ENCODE results near the gene SPAG17. TPM values are rescaled to one million over a fixed set of nuclear protein-coding genes. Genes with fewer than 3 reads are reported as not detected.

Gene SPAG17
- polyA plus RNA-seq = under 1 TPM in 2 of 3 donors, not detected in 1; 0.09 to 0.24 TPM

DNA sequence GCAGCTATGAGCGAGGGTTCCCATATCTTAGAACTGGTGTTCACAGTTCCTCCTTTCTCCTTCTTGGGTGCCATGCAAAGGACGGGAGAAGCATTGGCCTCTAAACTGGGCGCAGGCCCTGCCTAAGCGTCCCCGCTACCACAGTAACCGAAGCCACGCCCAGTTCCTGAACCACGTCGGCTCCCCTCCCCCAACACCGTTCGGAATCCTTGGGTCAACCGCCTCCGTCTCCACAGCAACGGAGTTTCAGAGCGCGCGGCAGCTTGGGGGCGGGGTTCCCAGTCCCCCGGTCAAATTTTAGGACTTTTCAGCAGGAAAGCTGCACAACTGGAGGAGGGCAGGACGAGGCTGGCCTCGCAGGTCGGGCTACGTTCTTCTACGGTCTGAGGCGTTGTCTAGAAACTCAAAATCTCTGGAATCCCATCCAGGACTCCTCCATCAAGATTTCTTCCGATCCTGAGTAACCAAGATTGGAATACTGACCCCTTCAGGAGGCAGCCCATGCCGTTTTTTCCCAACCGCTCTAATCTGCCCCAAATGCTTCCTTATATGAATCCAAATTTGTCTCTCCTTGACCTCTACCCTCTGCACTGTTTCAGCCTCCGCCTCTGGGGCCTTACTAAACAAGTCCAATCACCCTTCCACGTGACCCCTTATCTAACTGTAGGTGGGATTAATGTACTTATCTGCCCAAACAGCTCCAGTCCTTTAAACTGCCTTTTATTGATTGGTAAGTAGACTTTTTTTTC, at the start of gene SPAG17:
TSS of gene SPAG17 (minus strand) at position 145 of the 749 bp plus-strand sequence. CDS start at position 74, 71 bp downstream.
- no peak within 1 kb of the TSS for H3K27ac ChIP-seq (ENCODE audit: low read depth, low read length)
- WGBS, 3 donors = 3 to 12% (median 6%) methylated on average over 30 of the region's 30 CpGs

GRCh38 chr1:118225471-118225870, 40.4 kb upstream of the SPAG17 start:
- 82 to 83% (median 83%) methylated on average over 6 of the region's 6 CpGs for WGBS, 3 donors
- H3K27ac ChIP-seq (ENCODE audit: low read depth, low read length) = no peak overlapping the region

DNA sequence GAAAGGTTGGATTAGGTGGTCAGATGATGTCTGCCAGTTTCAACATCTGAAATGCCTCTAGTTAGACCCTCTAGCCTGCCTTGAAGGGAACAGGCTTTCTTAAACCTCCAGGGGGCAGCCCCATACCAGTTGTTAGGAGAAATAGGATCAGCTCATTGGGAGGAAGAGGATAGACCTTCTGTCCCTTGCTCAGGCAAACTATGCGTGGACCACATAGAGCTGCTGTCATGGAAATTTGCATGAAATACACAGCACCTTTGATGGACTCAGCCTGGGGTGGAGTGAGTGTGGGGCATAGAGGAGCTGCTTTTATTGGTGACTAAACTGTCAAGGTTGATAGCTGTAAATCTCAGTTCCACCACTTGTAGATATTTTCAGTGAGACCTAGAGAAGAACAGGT, 38.4 kb upstream of the SPAG17 start:
- 43 to 62% (median 58%) methylated on average over 1 of the region's 1 CpG for WGBS, 3 donors
- no peak overlapping the region for H3K27ac ChIP-seq (ENCODE audit: low read depth, low read length)

- 90 to 92% (median 90%) methylated on average over 2 of the region's 2 CpGs for WGBS, 3 donors
- no peak overlapping the region for H3K27ac ChIP-seq (ENCODE audit: low read depth, low read length)
Measured at GRCh38 chr1:118219438-118219837, 34.4 kb upstream of the SPAG17 start.

- WGBS, 3 donors = 38 to 59% (median 42%) methylated on average over 5 of the region's 5 CpGs
Measured at GRCh38 chr1:118217141-118217838, 32.3 kb upstream of the SPAG17 start.

GRCh38 chr1:118214866-118215265, 29.8 kb upstream of the SPAG17 start:
- WGBS, 3 donors = 81 to 94% (median 91%) methylated on average over 2 of the region's 2 CpGs

More at GRCh38 chr1:118217141-118217838, 32.3 kb upstream of the SPAG17 start:
- no peak overlapping the region for H3K27ac ChIP-seq (ENCODE audit: low read depth, low read length)

GRCh38 chr1:118210723-118211110, 25.7 kb upstream of the SPAG17 start:
- 82 to 86% (median 84%) methylated on average over 3 of the region's 3 CpGs for WGBS, 3 donors
- no peak overlapping the region for H3K27ac ChIP-seq (ENCODE audit: low read depth, low read length)

More at GRCh38 chr1:118214866-118215265, 29.8 kb upstream of the SPAG17 start:
- H3K27ac ChIP-seq (ENCODE audit: low read depth, low read length) = no peak overlapping the region

- 90 to 100% (median 100%) methylated on average over 1 of the region's 1 CpG for WGBS, 3 donors
- no peak overlapping the region for H3K27ac ChIP-seq (ENCODE audit: low read depth, low read length)
Measured at GRCh38 chr1:118210051-118210722, 25.2 kb upstream of the SPAG17 start.

DNA sequence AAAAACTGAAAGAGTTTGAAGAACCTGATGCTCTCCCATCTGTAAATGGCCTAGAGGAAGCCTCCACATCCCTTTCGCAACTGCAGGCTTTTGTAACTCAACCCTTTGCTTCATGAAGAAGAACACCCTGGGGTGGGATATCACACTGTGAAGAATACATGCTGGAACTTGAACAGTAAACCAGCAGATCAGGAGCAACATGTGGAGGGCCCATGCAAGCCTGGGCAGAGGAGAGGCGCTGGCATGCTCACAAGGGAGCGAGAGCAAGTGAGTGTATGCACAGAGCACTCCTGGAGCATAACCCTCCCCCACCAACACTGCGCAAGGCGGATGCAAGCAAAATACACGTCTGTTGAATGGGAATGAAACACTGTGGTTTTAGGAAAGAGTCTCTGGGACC, 24.6 kb upstream of the SPAG17 start:
- 78 to 81% (median 79%) methylated on average over 6 of the region's 6 CpGs for WGBS, 3 donors
- H3K27ac ChIP-seq (ENCODE audit: low read depth, low read length) = no peak overlapping the region

GRCh38 chr1:118206966-118207365, 21.9 kb upstream of the SPAG17 start:
- H3K27ac ChIP-seq (ENCODE audit: low read depth, low read length) = no peak overlapping the region

DNA sequence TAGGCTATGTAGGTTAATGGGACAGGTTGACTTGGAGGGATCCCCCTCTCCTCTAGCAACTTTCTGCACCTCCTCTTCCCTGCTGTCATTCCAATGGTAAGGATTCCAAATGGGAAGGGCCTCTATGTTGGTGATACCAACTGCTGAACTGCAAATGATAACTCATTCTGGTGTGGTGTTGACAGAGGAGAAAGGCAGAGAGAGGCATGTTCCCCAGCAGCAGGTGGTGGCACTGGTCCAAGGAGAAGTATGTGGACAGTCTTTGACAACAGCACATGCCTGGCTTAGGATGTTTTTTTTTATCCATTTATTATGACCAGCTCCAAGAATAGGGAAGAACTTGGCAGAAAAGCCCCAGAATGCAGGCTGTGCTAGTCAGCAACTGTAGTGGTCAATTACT, 19.6 kb upstream of the SPAG17 start:
- H3K27ac ChIP-seq (ENCODE audit: low read depth, low read length) = no peak overlapping the region

GRCh38 chr1:118204105-118204504, 19.1 kb upstream of the SPAG17 start:
- WGBS, 3 donors = 72 to 81% (median 77%) methylated on average over 3 of the region's 3 CpGs
- no peak overlapping the region for H3K27ac ChIP-seq (ENCODE audit: low read depth, low read length)

DNA sequence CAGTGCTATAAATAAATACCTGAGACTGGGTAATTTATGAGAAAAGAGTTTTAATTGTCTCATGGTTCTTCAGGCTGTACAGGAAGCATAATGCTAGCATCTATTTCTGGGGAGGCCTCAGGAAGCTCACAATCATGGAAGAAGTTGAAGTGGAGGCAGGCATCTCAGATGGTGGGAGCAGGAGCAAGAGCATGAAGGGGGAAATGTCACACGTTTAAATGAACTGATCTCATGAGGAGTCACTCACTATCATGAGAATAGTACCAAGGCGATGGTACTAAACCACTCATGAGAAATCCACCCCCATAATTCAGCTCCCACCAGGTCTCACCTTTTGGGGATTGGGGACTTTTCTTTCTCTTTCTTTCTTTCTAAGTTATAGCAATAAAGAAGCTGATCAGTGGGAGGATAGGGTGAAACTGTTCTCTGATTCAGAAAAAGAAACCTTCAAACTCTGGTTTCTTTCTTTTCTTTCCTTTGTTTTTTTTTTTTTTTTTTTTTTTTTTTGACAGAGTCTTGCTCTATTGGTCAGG, 17.1 kb upstream of the SPAG17 start:
- H3K27ac ChIP-seq (ENCODE audit: low read depth, low read length) = no peak overlapping the region
- 66 to 86% (median 85%) methylated on average over 2 of the region's 2 CpGs for WGBS, 3 donors

GRCh38 chr1:118201524-118201923, 16.5 kb upstream of the SPAG17 start:
- H3K27ac ChIP-seq (ENCODE audit: low read depth, low read length) = no peak overlapping the region
- 54 to 73% (median 69%) methylated on average over 3 of the region's 3 CpGs for WGBS, 3 donors

DNA sequence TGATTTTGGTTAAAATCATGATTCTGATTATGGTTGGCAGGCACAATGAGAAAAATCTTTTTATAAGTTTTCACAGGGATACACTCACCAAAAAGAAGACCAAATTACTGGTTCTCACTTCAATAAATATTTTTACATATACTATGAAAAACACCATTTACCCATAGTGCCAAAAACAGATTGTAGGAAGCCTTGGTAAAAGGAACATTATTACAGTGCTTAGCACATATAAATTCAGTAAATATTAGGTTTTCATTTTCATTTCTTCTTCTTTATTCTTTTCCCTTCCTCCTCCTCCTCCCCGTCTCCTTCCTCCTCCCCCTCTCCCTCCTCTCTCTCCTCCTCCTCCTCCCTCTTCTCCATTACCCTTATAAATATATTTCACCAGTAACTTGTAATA, 15.8 kb upstream of the SPAG17 start:
- 61 to 73% (median 65%) methylated on average over 1 of the region's 1 CpG for WGBS, 3 donors
- no peak overlapping the region for H3K27ac ChIP-seq (ENCODE audit: low read depth, low read length)

DNA sequence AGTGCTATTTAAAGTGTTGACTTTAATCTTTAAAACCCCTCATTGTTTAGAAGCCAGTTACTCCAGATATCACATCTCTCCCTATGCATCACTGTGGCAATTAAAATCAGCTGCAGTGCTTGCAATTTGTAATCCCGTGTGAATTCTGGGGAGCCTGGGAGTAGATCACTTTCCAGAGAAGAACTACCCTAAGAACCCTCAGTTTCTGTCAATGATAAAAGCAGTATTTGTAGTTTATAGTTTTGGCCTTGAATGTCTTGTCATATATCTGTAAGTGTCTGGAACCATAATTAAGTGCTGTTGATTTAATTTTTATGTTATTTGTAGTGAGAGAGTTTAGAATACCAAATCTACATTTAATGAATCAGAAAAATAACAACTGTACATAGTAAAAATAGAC, 5.5 kb upstream of the SPAG17 start:
- 52 to 61% (median 56%) methylated on average over 1 of the region's 1 CpG for WGBS, 3 donors
- H3K27ac ChIP-seq (ENCODE audit: low read depth, low read length) = no peak overlapping the region

DNA sequence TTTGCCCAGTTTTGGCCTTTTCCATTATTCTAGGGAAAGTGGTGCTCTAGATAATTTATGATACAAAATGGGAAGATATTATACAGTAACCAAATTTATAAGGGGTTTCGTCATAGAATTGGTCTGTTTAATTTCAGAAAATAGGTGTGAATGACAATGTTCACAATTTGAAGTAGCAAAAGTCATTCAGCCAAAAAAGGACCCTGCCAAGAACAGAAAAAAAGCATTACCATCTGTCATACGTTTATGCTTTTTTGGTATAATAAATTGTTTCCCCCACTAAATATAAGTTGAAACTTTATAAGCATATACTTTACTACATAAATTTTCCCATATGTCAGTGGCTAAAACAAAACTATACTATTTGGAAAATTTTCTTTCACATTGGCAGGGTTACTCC, 4.5 kb upstream of the SPAG17 start:
- WGBS, 3 donors = 36 to 64% (median 63%) methylated on average over 2 of the region's 2 CpGs

GRCh38 chr1:118188411-118188810, 3.4 kb upstream of the SPAG17 start:
- WGBS, 3 donors = 40 to 83% (median 78%) methylated on average over 1 of the region's 1 CpG
- H3K27ac ChIP-seq (ENCODE audit: low read depth, low read length) = no peak overlapping the region

More for the DNA sequence above, 4.5 kb upstream of the SPAG17 start:
- H3K27ac ChIP-seq (ENCODE audit: low read depth, low read length) = no peak overlapping the region

DNA sequence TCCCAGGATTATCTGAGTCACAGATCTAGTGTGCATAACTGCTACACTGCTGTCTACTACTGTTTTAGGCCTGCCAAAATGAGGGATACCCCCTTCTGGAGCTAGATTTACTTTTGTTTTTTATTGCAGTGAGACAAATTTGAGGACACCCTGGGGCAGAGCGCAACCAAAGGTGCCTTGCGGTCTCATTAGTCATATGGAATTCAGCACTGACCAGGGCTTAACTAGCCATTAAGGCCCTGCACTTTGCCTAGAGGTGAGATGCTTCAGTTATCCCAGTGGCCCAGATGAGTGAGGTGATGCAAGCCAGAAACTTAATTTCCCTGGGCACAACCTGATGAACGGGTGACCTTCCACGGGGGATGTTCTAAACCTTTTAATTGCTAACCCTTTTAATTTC, 998 bp upstream of the SPAG17 start:
- H3K27ac ChIP-seq (ENCODE audit: low read depth, low read length) = no peak overlapping the region
- WGBS, 3 donors = 86 to 92% (median 89%) methylated on average over 4 of the region's 4 CpGs

Measured in adipose tissue (tissue), 3 donors.